GM21717 (cell line): ENCODE results near the gene AAR2.

ENCODE experiments used
- ATAC-seq: cut with Tn5 transposase; IDR thresholded peaks from one replicate; pipeline ENCODE4 v1.9.1; 2021; ENCODE audit warnings: mild to moderate bottlenecking, moderate library complexity; ENCODE audit not compliant: unreplicated experiment

AAR2 gene

GRCh38 chr20:36275441-36276189, 39.3 kb downstream of the AAR2 start:
- no peak for ATAC-seq

- no peak for ATAC-seq
These were observed 41.3 kb downstream of the AAR2 start for GRCh38 chr20:36277546-36277945.

GRCh38 chr20:36279362-36279761, 43.1 kb downstream of the AAR2 start:
- no peak for ATAC-seq

DNA sequence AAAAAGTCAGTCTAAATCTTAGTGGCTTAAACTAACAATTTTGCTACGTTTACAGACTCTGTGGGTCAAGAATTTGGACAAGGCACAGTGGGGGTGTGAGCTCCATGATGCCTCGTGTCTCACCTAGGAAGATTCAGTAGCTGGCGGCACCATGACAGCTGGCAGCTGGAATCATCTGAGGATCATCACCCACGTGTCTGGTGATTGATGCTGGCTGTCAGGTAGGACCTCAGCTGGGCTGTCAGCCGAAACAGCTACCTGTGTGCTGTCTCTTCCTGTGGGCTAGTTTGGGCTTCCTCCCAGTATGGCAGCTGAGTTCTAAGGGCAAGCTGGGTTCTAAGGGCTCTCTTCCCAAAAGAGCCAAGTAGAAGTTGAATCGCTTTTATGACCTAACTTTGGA, 43.5 kb downstream of the AAR2 start:
- no peak for ATAC-seq

- ATAC-seq, result no peak
These were observed 45.6 kb downstream of the AAR2 start for GRCh38 chr20:36281785-36282380.

GRCh38 chr20:36284751-36285150, 48.5 kb downstream of the AAR2 start:
- no peak for ATAC-seq

- ATAC-seq, result no peak
These were observed 49.6 kb downstream of the AAR2 start for GRCh38 chr20:36285746-36286447.

GRCh38 chr20:36297656-36298055, 61.4 kb downstream of the AAR2 start:
- no peak for ATAC-seq

- ATAC-seq, result no peak
These were observed 61.8 kb downstream of the AAR2 start for GRCh38 chr20:36298061-36298460.

DNA sequence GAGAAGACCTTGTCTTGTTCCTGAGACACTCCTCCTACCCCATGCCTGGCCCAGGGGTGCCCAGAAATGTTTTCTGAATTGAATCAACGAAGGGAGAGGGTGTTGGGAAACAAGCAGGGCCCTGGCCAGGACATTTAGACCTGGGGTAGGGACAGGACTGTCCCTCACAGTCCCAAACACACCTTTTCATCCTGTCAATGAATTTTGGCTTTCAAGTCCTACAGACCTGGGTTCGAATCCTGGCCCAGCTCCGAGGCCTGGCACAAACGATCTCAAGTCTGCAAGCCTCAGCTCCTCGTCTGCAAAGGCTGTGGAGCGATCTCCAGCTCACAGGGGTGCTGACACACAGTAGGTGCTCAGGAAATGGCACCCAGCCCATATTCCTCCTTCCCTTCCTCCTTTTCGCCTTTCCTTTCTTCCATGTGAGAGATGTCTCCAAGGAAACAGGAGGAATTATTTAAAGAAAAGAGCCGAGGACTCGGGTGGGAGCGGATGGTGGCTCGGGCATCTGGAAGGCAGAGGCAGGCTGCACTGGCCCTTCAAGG, 62.6 kb downstream of the AAR2 start:
- no peak for ATAC-seq

DNA sequence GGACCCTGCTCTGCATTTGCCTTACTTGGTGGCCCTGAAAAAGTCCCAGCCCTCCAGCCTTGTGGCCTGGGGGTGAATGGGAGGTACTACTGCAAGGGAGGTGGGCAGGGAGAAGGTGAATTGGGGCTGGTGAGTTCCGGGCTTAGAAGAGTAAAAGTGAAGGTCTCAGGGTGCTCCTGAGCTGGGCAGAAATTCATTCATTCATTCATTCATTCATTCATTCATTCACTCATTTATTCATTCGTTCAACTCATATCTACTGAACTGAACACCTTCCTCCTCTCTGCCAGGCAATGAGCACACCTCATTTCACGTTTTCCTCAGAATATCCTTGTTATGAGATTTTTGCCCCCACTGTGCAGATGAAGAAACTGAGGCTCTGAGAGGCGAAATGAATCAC, 63.2 kb downstream of the AAR2 start:
- no peak for ATAC-seq

- ATAC-seq, result no peak
These were observed 65.3 kb downstream of the AAR2 start for GRCh38 chr20:36301359-36302119.

DNA sequence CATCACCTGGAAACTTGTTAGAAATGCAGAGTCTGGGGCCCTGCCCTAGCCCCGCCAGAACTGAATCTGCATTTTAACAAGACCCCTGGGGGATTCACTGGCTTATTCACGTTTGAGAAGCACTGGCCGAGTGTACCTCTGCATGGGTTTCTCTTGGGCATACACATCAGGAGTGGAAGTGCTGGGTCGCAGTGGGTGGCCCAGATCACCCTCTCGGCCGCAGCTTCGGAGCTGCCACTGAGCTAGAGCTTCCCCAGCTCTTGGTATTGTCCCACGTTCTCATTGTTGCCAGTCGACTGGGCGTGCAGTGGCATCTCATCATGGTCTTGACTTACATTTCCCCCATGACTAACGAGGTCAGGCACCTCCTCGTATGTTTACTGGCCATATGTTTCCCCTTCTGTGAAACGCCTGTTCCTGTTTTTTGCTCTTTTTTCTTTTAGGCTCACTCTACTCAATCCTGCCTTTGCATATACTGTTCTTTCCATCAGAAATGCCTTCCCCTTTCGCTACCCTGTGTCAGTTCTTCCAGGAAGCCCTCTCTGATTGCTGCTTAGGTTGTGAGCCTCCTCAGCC, 66.8 kb downstream of the AAR2 start:
- no peak for ATAC-seq

DNA sequence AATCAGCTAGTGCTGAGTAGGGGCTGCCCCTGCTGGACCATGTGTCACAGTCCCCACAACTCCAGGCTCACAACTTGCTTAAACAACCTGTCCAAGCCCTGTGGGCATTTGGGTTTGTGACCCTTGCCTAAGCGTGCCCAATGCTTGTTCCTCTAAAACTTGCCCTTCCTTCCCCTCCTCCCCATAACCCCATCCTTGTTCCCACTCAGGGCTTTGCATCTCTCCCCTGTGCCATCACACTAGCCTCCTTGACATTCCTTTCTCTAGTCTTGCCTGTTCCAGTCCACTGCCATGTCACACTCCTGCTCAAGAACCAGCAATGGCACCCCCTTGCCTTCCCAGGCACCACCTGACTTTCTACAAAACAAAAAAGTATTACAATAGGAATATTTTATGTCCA, 67.6 kb downstream of the AAR2 start:
- no peak for ATAC-seq

DNA sequence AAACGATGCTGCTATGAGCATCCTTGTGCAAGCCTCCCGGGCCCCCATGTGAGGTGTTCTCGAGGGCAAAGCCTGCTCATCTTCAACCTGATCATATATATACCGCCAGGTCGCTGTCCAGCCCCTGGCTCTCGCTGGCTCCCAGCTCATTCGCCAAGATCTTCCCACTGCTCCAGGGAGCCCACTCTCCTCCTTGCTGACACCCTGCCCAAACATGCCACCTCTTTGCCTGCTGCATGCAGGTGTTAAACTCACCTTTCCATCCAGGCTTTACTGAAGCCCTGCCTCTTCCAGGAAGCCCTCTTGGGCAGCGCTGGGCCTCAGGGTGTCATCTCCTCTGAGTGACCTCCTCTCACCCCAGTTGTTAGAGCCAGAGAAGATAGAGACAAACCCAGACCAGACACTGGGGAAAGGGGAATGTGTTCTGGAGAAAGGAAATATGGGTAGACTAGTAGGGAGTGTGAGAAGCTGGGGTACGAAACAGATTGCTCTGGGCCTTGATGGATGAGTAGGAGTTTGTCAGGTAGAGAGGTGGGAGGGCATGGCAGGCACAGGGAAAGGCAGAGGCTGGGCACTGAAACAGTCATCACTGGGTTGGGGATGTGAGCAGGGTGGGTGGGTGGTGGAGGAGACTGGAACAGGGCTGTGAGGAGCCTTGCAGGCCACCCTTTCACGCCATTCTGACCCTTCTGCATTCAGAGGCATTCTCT, 68.7 kb downstream of the AAR2 start:
- ATAC-seq, result no peak

DNA sequence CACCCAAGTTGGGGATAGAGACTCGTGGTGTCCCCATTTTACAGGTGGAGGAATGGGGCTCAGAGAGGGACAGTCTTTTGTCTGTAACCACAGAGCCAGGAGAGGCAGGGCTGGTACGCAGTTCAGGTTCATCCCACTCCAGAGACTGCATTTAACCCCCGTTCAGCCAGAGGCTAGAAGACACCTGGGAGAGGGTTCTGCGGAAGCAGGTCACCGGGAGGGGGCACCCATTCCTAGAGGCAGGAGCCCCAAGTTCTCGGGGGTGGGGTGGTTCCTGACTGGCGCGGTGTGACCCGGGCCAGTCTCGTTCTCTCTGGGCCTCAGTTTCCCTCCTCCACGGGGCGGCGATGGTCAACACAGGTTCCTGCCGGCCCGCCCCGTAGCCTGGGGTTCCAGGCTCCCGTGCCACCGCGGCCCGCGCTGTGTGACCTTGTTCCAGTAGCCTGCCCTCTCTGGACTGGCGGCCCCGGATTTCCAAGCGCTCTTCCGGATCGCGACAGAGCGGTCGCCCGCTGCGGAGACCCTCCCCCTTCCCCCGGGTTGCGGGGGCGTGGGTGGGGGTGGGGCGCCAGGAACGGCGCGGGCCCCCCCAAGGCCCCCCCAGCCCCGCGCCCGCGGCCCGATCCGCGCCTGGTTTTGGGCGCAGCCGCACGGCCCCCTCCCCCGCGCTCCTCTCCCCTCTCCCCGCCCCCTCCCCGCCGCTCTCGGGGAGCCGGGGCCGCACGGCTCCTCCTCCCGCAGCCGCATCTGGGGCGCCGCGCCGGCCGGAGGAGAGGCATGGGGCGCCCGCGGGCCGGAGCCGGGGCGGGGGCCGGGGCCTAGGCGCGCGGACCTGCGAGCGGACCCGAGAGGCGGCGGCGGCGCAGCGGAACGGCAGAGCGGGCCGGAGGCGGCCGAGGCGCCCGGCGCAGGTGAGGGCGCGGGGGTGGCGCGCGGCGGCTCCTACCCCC, 69.6 kb downstream of the AAR2 start, which contains the start of gene DLGAP4:
Gene DLGAP4 (plus strand): TSS at position 738 of the 950 bp plus-strand sequence. CDS start 125,379 bp downstream, outside the sequence.
- ATAC-seq, result no peak
